GM21526 (cell line): ENCODE results near the gene PCNX2.
"Not testable (repeated sequence)": the region's sequence is repeated elsewhere in the genome, so short reads cannot be mapped to it uniquely, and the experiment has no call there.

ENCODE experiments used
- ATAC-seq: cut with Tn5 transposase; IDR thresholded peaks from one replicate; pipeline ENCODE4 v1.9.1; 2021; ENCODE audit warnings: moderate library complexity; ENCODE audit not compliant: unreplicated experiment, low FRiP score

PCNX2 gene

GRCh38 chr1:233027046-233027445, 268.5 kb downstream of the PCNX2 start:
- ATAC-seq: no peak

- ATAC-seq: no peak
Measured at GRCh38 chr1:233025567-233025966, 270.0 kb downstream of the PCNX2 start.

- no peak for ATAC-seq
Measured at GRCh38 chr1:233025157-233025556, 270.4 kb downstream of the PCNX2 start.

GRCh38 chr1:233024199-233024598, 271.3 kb downstream of the PCNX2 start:
- no peak for ATAC-seq

- no peak for ATAC-seq
Measured at GRCh38 chr1:233022246-233022645, 273.3 kb downstream of the PCNX2 start.

- no peak for ATAC-seq
Measured at GRCh38 chr1:233020426-233020825, 275.1 kb downstream of the PCNX2 start.

GRCh38 chr1:233019778-233020325, 275.7 kb downstream of the PCNX2 start:
- ATAC-seq: no peak

GRCh38 chr1:233019083-233019482, 276.4 kb downstream of the PCNX2 start:
- no peak for ATAC-seq

GRCh38 chr1:233016798-233017197, 278.7 kb downstream of the PCNX2 start:
- ATAC-seq: no peak

GRCh38 chr1:233015965-233016364, 279.6 kb downstream of the PCNX2 start:
- ATAC-seq: no peak

GRCh38 chr1:233012021-233012420, 283.5 kb downstream of the PCNX2 start:
- ATAC-seq: no peak

- no peak for ATAC-seq
Measured at GRCh38 chr1:233010146-233010545, 285.4 kb downstream of the PCNX2 start.

GRCh38 chr1:233006541-233006973, 289.0 kb downstream of the PCNX2 start:
- ATAC-seq: no peak

GRCh38 chr1:233006108-233006507, 289.4 kb downstream of the PCNX2 start:
- ATAC-seq: no peak

- ATAC-seq: no peak
Measured at GRCh38 chr1:233005703-233006102, 289.8 kb downstream of the PCNX2 start.

GRCh38 chr1:233005156-233005555, 290.4 kb downstream of the PCNX2 start:
- ATAC-seq: no peak

- ATAC-seq: no peak
Measured at GRCh38 chr1:233004451-233004850, 291.1 kb downstream of the PCNX2 start.

GRCh38 chr1:233003638-233004037, 291.9 kb downstream of the PCNX2 start:
- ATAC-seq: not testable (repeated sequence)

GRCh38 chr1:232999956-233000625, 295.4 kb downstream of the PCNX2 start:
- ATAC-seq: no peak

- ATAC-seq: no peak
Measured at GRCh38 chr1:232998646-232999045, 296.9 kb downstream of the PCNX2 start.

GRCh38 chr1:232998138-232998537, 297.4 kb downstream of the PCNX2 start:
- ATAC-seq: no peak

GRCh38 chr1:232996143-232996542, 299.4 kb downstream of the PCNX2 start:
- ATAC-seq: no peak
